ENCODE results near the gene COPZ1. TPM values are rescaled to one million over a fixed set of nuclear protein-coding genes. Genes with fewer than 3 reads are reported as not detected.
"Not testable (repeated sequence)": the region's sequence is repeated elsewhere in the genome, so short reads cannot be mapped to it uniquely, and the experiment has no call there.

The COPZ1 gene
- total and polyA plus RNA-seq, 2 experiments from 2014 or later: 164 to 207 TPM

DNA sequence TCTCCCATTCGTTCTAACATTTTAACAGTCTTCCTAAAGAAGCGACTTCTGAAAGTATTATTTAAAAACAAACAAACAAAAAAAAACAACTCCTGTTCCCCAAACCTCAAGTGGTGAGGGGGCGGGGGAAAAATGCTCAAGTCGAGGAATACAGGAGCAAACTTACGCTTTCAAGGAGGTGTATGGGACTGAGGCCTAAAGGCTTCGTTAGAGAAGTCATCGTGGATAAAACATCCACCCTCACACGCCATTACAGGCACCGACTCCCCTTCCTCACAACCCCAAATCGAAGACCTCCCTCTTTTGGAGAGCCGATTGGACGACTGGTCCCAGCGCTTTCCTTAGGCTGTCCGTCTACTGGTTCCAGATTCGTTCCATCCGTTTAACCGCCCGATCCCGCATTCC, 45.7 kb upstream of the COPZ1 start:
- 2% methylated on average over 18 of the region's 19 CpGs for WGBS (ENCODE audit: low lambda C conversion rate, missing lambda C conversion rate)
- H2AFZ ChIP-seq: peak overlapping the region; percentile 3

DNA sequence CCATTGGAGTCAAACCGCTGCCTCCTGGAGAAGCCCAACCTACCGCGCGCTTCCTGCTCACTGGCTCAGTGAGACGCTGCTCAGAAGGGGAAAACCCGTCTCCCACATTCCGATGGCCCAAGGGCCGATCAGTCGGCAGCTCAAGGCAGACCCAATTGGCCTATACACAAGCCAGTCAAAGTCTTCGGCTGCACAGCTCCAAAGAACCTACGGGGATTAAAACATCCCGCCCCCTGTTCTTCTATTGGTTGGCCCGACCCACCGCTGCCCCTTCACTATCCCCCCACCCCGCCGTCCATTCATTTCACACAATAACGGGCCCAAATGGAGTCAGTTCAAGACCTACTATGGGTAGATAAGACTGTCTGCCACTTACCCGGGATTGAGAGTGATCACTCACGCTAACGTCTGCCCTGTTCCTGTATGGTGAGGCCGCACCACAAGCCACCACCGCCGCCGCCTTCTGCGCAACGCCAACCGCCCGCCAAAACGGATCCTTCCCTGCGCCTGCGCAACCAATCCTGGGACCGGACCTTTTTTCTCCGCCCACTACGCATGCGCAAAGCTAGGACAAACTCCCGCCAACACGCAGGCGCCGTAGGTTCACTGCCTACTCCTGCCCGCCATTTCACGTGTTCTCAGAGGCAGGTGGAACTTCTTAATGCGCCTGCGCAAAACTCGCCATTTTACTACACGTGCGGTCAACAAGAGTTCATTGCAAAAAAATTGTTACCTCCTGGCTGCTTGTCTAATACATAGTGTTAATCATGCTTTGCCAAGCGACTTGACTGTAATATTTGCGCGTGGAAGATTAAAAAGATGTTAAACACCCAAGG, 45.1 kb upstream of the COPZ1 start, which contains the start of gene CBX5:
Gene CBX5, minus strand, starts transcription at position 491 of the 836 bp plus-strand sequence. CDS start 22,472 bp downstream, outside the sequence.
- Histone ChIP-seq H3K9me3 (ENCODE audit: low read depth) (no peaks in the 10 kb centered on the region), H3K79me2 (peaks cover 78% of the 10 kb centered on the region), H3K9me2 (replicated peaks; ENCODE audit: insufficient read depth) (no peaks in the 10 kb centered on the region), H3K36me3 (replicated peaks; ENCODE audit: insufficient read depth, low read depth) (no peaks in the 10 kb centered on the region), H3K4me1 (ENCODE audit: insufficient read depth) (peaks cover 31% of the 10 kb centered on the region), H2AFZ (peak within 1 kb of the TSS; percentile 3), H3K27ac (peak within 1 kb of the TSS; percentile 92), H3K27me3 (no peaks in the 10 kb centered on the region), H4K20me1 (ENCODE audit: insufficient read depth, poor library complexity, severe bottlenecking) (peaks cover 36% of the 10 kb centered on the region), H3K4me3 (peak within 1 kb of the TSS; percentile 58), H3K4me2 (peak within 1 kb of the TSS; percentile 94)
- peak; percentile 100 for DNase-seq (ENCODE audit: low spot score)
- WGBS (ENCODE audit: low lambda C conversion rate, missing lambda C conversion rate): 1% methylated on average over 47 of the region's 49 CpGs
- TF ChIP-seq, protein P1, sequence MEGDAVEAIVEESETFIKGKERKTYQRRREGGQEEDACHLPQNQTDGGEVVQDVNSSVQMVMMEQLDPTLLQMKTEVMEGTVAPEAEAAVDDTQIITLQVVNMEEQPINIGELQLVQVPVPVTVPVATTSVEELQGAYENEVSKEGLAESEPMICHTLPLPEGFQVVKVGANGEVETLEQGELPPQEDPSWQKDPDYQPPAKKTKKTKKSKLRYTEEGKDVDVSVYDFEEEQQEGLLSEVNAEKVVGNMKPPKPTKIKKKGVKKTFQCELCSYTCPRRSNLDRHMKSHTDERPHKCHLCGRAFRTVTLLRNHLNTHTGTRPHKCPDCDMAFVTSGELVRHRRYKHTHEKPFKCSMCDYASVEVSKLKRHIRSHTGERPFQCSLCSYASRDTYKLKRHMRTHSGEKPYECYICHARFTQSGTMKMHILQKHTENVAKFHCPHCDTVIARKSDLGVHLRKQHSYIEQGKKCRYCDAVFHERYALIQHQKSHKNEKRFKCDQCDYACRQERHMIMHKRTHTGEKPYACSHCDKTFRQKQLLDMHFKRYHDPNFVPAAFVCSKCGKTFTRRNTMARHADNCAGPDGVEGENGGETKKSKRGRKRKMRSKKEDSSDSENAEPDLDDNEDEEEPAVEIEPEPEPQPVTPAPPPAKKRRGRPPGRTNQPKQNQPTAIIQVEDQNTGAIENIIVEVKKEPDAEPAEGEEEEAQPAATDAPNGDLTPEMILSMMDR (IDR thresholded peaks at IDR 0.05; ENCODE audit: poor library complexity): no peak
- no peak for TF ChIP-seq EZH2phosphoT487 (IDR thresholded peaks at IDR 0.05; ENCODE audit: low read depth, severe bottlenecking, unreplicated experiment)
- no peak for TF ChIP-seq EZH2 (IDR thresholded peaks at IDR 0.05; ENCODE audit: borderline replicate concordance)

More for the DNA sequence above, 45.7 kb upstream of the COPZ1 start:
- TF ChIP-seq EZH2phosphoT487 (IDR thresholded peaks at IDR 0.05; ENCODE audit: low read depth, severe bottlenecking, unreplicated experiment) (no peak), EZH2 (IDR thresholded peaks at IDR 0.05; ENCODE audit: borderline replicate concordance) (no peak)
- TF ChIP-seq, protein P1 (IDR thresholded peaks at IDR 0.05; ENCODE audit: poor library complexity): no peak
- H3K4me2 ChIP-seq: peak overlapping the region; percentile 79
- H3K79me2 ChIP-seq: peaks cover 82% of the 10 kb centered on the region
- no peaks in the 10 kb centered on the region for H3K9me2 ChIP-seq (replicated peaks; ENCODE audit: insufficient read depth)
- H3K27ac ChIP-seq: peak overlapping the region; percentile 87
- H3K4me3 ChIP-seq: peak overlapping the region; percentile 50
- no peak for DNase-seq (ENCODE audit: low spot score)
- no peaks in the 10 kb centered on the region for H3K9me3 ChIP-seq (ENCODE audit: low read depth)
- H4K20me1 ChIP-seq (ENCODE audit: insufficient read depth, poor library complexity, severe bottlenecking): peaks cover 32% of the 10 kb centered on the region
- no peaks in the 10 kb centered on the region for H3K36me3 ChIP-seq (replicated peaks; ENCODE audit: insufficient read depth, low read depth)
- H3K27me3 ChIP-seq: no peaks in the 10 kb centered on the region
- peaks cover 30% of the 10 kb centered on the region for H3K4me1 ChIP-seq (ENCODE audit: insufficient read depth)

DNA sequence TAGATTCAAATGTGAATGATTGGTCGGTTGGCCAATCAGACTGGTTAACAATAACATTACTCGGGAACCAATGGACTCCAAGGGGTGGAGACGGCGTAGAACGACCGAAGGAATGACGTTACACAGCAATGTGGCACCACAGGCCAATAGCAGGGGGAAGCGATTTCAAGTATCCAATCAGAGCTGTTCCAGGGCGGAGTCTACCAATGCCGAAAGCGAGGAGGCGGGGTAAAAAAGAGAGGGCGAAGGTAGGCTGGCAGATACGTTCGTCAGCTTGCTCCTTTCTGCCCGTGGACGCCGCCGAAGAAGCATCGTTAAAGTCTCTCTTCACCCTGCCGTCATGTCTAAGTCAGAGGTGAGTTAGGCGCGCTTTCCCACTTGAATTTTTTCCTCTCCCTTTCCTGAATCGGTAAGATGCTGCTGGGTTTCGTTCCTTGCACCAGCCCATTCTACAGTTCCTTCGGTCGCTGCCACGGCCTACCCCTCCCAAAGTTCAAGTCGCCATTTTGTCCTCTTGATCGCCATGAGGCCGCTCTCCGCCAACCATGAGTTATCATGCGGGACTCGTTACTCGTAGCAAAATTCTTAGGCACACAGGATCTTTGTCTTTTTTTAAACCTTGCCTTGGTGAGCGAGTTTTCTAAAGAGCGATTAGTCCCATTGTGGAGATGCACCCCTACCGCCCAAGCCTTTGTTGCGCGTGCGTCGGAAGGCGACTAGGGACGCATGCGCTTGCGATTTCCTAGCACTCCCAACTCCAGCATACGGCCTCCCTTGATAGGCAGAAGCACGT, 44.3 kb upstream of the COPZ1 start, which contains the start of gene HNRNPA1:
Gene HNRNPA1, plus strand, starts transcription at position 259 of the 793 bp plus-strand sequence. Its CDS starts 82 bp downstream, at position 341.
- H3K4me2 ChIP-seq: peak within 1 kb of the TSS; percentile 94
- peaks cover 37% of the 10 kb centered on the region for H3K4me1 ChIP-seq (ENCODE audit: insufficient read depth)
- no peaks in the 10 kb centered on the region for H3K36me3 ChIP-seq (replicated peaks; ENCODE audit: insufficient read depth, low read depth)
- peak; percentile 99 for DNase-seq (ENCODE audit: low spot score)
- H3K27me3 ChIP-seq: no peaks in the 10 kb centered on the region
- peaks cover 43% of the 10 kb centered on the region for H4K20me1 ChIP-seq (ENCODE audit: insufficient read depth, poor library complexity, severe bottlenecking)
- H3K27ac ChIP-seq: peak within 1 kb of the TSS; percentile 92
- no peaks in the 10 kb centered on the region for H3K9me2 ChIP-seq (replicated peaks; ENCODE audit: insufficient read depth)
- WGBS (ENCODE audit: low lambda C conversion rate, missing lambda C conversion rate): 1% methylated on average over 48 of the region's 48 CpGs
- TF ChIP-seq, protein P1 (IDR thresholded peaks at IDR 0.05; ENCODE audit: poor library complexity): no peak
- TF ChIP-seq EZH2 (IDR thresholded peaks at IDR 0.05; ENCODE audit: borderline replicate concordance) (no peak), EZH2phosphoT487 (IDR thresholded peaks at IDR 0.05; ENCODE audit: low read depth, severe bottlenecking, unreplicated experiment) (no peak)
- no peaks in the 10 kb centered on the region for H3K9me3 ChIP-seq (ENCODE audit: low read depth)
- no peak within 1 kb of the TSS for H2AFZ ChIP-seq
- H3K79me2 ChIP-seq: peaks cover 77% of the 10 kb centered on the region
- H3K4me3 ChIP-seq: peak within 1 kb of the TSS; percentile 58

DNA sequence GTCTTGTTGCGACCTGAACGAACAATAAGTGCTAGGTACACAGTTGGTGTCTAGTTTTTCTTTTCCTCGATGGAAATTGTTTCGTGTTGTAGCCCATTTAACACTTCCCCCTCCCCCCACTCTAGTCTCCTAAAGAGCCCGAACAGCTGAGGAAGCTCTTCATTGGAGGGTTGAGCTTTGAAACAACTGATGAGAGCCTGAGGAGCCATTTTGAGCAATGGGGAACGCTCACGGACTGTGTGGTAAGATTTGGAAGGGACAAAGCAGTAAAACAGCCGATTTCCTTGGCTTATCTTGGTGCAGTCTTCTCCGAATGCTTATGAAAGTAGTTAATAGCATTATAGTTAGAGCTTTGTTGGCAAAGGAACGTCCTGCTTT, 43.7 kb upstream of the COPZ1 start:
- not testable (repeated sequence) for H3K36me3 ChIP-seq (replicated peaks; ENCODE audit: insufficient read depth, low read depth); H3K9me2 ChIP-seq (replicated peaks; ENCODE audit: insufficient read depth); H3K27me3 ChIP-seq; H3K9me3 ChIP-seq (ENCODE audit: low read depth); DNase-seq (ENCODE audit: low spot score); H2AFZ ChIP-seq
- peaks cover 49% of the 10 kb centered on the region for H4K20me1 ChIP-seq (ENCODE audit: insufficient read depth, poor library complexity, severe bottlenecking)
- peak overlapping the region; percentile 94 for H3K4me2 ChIP-seq
- peaks cover 72% of the 10 kb centered on the region for H3K79me2 ChIP-seq
- peak overlapping the region; percentile 92 for H3K27ac ChIP-seq
- peaks cover 42% of the 10 kb centered on the region for H3K4me1 ChIP-seq (ENCODE audit: insufficient read depth)
- H3K4me3 ChIP-seq: peak overlapping the region; percentile 58
- 3% methylated on average over 10 of the region's 10 CpGs for WGBS (ENCODE audit: low lambda C conversion rate, missing lambda C conversion rate)

DNA sequence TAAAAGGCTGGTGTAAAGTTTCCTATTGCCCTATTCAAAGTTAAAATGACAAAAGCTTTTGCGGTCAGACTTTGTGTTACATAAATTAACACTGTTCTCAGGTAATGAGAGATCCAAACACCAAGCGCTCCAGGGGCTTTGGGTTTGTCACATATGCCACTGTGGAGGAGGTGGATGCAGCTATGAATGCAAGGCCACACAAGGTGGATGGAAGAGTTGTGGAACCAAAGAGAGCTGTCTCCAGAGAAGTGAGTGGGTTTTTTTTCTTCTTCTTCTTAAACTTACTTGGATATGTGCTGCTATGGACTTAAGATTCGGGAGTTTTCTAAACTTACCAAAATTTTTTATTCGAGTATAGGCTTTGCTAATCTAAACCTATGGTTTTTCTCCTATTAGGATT, 43.2 kb upstream of the COPZ1 start:
- peaks cover 44% of the 10 kb centered on the region for H3K4me1 ChIP-seq (ENCODE audit: insufficient read depth)
- H3K36me3 ChIP-seq (replicated peaks; ENCODE audit: insufficient read depth, low read depth): not testable (repeated sequence)
- 7% methylated on average over 4 of the region's 4 CpGs for WGBS (ENCODE audit: low lambda C conversion rate, missing lambda C conversion rate)

More for the DNA sequence above, 43.2 kb upstream of the COPZ1 start:
- H3K27me3 ChIP-seq; DNase-seq (ENCODE audit: low spot score); H3K9me3 ChIP-seq (ENCODE audit: low read depth); H2AFZ ChIP-seq; H3K9me2 ChIP-seq (replicated peaks; ENCODE audit: insufficient read depth): not testable (repeated sequence)
- peaks cover 53% of the 10 kb centered on the region for H4K20me1 ChIP-seq (ENCODE audit: insufficient read depth, poor library complexity, severe bottlenecking)
- peak overlapping the region; percentile 94 for H3K4me2 ChIP-seq
- H3K27ac ChIP-seq: peak overlapping the region; percentile 92
- peak overlapping the region; percentile 58 for H3K4me3 ChIP-seq
- peaks cover 68% of the 10 kb centered on the region for H3K79me2 ChIP-seq
